GF-D8 (cell line): Measurements from ENCODE around the gene MAST2.
"Not testable (repeated sequence)": the region's sequence is repeated elsewhere in the genome, so short reads cannot be mapped to it uniquely, and the experiment has no call there.

Experiments
- DNase-seq: peaks from one replicate; lab custom pipeline; 2025; lab: John Stamatoyannopoulos, UW

MAST2 gene

GRCh38 chr1:46026531-46026930 lies 223.1 kb downstream of the MAST2 start:
- no peak for DNase-seq

GRCh38 chr1:46027788-46028573 lies 224.6 kb downstream of the MAST2 start:
- no peak for DNase-seq

- DNase-seq = no peak
Measured at GRCh38 chr1:46030074-46030870, 226.9 kb downstream of the MAST2 start.

GRCh38 chr1:46030876-46031660 lies 227.7 kb downstream of the MAST2 start:
- no peak for DNase-seq

GRCh38 chr1:46034601-46035516 lies 231.4 kb downstream of the MAST2 start:
- DNase-seq = no peak

GRCh38 chr1:46036894-46037839 lies 233.8 kb downstream of the MAST2 start:
- peak; percentile 17 for DNase-seq

- DNase-seq = peak; percentile 23
Measured at GRCh38 chr1:46039571-46040052, 236.2 kb downstream of the MAST2 start.

- no peak for DNase-seq
Measured at GRCh38 chr1:46041551-46041950, 238.1 kb downstream of the MAST2 start.

GRCh38 chr1:46041974-46042373 lies 238.6 kb downstream of the MAST2 start:
- no peak for DNase-seq

GRCh38 chr1:46043458-46044017 lies 240.1 kb downstream of the MAST2 start:
- DNase-seq = peak; percentile 98

- DNase-seq = no peak
Measured at GRCh38 chr1:46044116-46044515, 240.7 kb downstream of the MAST2 start.

- no peak for DNase-seq
Measured at GRCh38 chr1:46053734-46054133, 250.3 kb downstream of the MAST2 start.

- DNase-seq = no peak
Measured at GRCh38 chr1:46056325-46056724, 252.9 kb downstream of the MAST2 start.

GRCh38 chr1:46057215-46057614 lies 253.8 kb downstream of the MAST2 start:
- not testable (repeated sequence) for DNase-seq

GRCh38 chr1:46057781-46058180 lies 254.4 kb downstream of the MAST2 start:
- no peak for DNase-seq

GRCh38 chr1:46058936-46059335 lies 255.5 kb downstream of the MAST2 start:
- DNase-seq = no peak

- no peak for DNase-seq
Measured at GRCh38 chr1:46061146-46061545, 257.7 kb downstream of the MAST2 start.

GRCh38 chr1:46062651-46063319 lies 259.4 kb downstream of the MAST2 start:
- DNase-seq = no peak

GRCh38 chr1:46064708-46065107 lies 261.3 kb downstream of the MAST2 start:
- no peak for DNase-seq
